Activated T-cell treated with anti-CD3 and anti-CD28 coated beads for 24 hours (primary cell): ENCODE results near the gene CCNO.

ENCODE experiments used
- DNase-seq: peaks from one replicate; pipeline ENCODE4 v3.0.0-alpha.2; 2020; ENCODE audit warnings: low read depth

The CCNO gene

DNA sequence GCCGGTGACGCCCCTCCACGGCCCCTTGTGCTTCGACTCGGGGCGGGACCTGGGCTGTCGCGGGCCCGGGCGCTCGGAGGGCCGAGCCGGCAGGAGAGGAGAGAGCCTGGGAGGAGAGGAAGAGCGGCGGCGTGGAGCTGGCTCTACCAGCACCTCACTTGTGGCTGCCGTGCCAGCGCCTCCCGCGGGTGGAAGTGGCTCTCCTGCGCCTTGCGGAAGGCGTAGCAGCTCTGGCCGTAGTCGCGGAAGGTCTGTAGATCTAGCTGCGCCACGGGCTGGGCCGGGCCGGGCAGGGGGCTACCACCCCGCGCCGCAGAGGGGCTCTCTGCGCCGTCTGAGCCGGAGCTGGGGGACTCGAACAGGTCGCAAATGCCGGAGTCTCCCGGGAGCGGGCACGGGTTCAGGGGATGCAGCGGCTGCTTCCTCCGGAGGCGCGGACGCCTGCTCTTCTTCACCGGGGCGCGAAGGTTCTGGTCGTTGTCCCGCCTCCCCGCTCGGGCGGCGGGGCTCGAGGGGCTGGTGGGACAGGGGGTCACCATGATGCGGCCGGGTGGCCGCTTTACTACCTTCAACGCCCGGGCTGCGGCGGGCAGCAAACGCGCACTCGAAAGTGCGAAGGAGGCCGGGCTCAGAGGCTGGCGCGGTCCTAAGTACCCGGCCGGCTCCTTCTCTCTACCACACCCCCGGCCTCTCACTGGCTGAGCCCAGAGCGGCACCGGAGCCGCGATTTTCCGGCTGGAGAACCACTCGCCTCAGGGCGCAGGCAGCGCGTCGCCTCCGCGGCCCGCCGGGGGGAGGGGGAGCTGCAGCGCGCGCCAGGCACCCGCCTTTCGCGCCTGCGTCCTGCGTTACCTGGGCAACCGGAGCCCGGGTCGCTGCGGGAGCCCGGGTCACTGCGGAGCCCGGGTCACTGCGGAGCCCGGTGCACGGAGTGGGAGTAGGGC lies at the start of gene CCNO:
Gene CCNO (minus strand): TSS at position 624 of the 944 bp plus-strand sequence. CDS start 85 bp downstream, at position 539.
- peak; percentile 50 for DNase-seq

- DNase-seq = no peak
Measured at GRCh38 chr5:55278778-55279177, 45.4 kb upstream of the CCNO start.

DNA sequence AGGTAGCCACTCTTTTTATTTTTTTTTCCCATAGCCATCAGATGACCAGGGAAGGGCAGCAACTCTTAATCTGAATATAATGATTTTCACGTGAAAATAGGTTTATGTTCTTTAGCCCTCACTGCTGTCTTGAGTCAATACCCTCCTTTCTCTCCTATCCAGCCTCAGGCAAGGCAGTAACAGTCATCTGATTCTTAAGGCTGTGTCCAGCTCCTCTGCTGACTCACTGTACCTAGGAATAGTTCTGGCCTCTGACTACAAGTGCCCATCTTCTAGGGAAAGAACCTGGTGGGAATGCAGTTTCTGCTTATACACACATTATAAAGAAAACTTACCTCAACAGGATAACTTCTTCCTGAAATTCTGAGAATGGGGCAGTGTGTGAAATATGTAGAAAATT lies 43.4 kb upstream of the CCNO start:
- no peak for DNase-seq

- DNase-seq = no peak
Measured at GRCh38 chr5:55258339-55258738, 24.9 kb upstream of the CCNO start.

DNA sequence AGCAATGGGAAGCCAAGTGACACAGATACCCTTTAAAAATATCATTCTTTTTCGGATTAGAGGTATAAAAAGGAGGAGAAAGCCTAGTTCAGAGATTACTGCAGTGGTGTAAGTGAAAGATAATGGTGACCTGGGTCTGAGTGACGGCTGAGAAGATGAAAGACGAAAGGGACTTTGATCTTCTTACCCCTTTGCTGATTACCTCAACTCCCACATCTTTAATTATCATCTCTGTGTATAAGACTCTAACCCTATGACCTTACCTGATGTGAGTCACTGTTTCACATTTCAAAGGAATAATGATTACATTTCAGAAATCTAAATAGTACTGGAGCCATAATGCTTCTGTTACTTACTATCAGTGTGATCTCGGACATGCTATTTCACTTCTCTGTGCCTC lies 21.4 kb upstream of the CCNO start:
- DNase-seq = no peak

DNA sequence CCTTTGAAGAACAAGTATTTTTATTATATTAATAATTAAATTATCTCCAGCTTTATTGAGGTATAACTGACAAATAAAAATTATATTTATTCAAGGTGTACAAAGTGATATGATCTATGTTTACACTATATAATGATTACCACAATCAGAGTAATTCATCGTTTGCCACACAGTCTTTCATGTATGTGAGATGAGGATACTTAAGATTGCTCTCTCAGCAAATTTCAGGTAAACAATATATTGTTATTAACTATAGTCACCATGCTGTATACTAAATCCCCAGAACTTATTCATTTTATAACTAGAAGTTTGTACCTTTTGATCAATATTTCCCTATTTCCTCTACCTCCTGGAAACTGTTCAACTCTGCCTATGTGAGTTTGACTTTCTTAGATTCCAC lies 16.7 kb upstream of the CCNO start:
- no peak for DNase-seq

DNA sequence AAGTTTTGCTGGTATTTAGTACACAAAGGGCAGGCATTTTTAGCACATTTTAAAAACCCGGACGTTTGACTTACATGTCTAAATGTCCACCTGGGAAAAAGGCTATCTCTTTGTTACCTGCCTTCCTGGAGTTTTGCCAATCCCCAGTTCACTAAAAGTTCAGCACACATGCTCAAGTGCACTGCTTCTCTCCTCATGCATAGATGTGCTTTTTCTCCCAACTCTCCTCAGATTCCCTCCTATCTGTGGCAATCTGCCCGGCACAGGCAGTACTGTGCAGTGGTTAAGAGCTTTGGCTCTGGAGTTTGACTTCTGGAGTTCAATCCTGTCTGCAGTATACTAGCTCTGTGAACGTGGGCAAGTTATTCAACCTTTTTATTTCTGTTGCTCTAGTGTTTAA lies 8.3 kb upstream of the CCNO start:
- no peak for DNase-seq

- DNase-seq = no peak
Measured at GRCh38 chr5:55236800-55237199, 3.4 kb upstream of the CCNO start.

- DNase-seq = no peak
Measured at GRCh38 chr5:55234121-55234700, 803 bp upstream of the CCNO start.

GRCh38 chr5:55232271-55232984 lies 980 bp downstream of the CCNO start:
- DNase-seq = no peak

GRCh38 chr5:55231919-55232270 lies 1.5 kb downstream of the CCNO start:
- no peak for DNase-seq

DNA sequence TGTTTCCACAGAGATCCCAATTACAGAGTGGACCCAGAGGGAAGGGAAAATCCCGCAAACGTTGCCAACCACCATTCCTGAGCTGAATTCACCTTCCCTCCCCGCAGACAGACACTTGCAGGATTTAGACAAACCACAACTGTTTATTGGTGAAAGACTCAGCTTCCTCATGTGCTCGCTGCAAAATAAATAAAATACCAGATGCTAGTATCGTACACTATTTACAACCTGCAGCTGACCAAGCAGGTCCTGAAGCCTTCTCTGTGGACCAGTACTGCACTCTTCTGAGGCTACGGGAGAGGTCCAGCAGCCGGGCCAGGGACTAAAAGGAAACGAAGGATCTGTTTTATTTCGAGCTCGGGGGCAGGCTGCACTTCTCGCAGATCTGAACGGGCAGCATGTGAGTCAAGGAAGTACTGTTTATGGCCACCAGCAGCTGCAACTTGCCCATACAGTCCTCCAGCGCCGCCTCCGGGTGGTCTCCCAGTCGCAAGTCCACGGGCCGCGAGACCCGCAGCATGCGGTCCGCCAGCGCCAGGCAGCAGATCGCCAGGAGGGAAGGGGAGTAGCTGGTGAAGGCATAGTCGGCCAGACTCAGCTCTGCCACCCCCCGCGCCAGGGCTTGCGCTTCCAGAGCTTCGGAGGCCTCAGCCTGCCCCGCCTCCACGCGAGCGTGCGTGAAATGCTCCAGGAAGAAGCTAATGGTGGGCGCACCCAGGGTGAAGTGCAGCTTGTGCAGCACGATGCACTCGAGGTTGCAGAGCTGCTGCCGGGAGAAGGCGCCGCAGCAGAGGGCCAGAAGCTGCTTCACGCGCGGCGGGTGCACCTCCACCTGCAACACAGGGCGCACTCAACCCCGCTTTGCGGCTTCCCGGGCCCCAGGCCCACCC lies 2.1 kb downstream of the CCNO start:
- DNase-seq = no peak

- no peak for DNase-seq
Measured at GRCh38 chr5:55230086-55230629, 3.2 kb downstream of the CCNO start.

- no peak for DNase-seq
Measured at GRCh38 chr5:55227664-55228430, 5.6 kb downstream of the CCNO start.

DNA sequence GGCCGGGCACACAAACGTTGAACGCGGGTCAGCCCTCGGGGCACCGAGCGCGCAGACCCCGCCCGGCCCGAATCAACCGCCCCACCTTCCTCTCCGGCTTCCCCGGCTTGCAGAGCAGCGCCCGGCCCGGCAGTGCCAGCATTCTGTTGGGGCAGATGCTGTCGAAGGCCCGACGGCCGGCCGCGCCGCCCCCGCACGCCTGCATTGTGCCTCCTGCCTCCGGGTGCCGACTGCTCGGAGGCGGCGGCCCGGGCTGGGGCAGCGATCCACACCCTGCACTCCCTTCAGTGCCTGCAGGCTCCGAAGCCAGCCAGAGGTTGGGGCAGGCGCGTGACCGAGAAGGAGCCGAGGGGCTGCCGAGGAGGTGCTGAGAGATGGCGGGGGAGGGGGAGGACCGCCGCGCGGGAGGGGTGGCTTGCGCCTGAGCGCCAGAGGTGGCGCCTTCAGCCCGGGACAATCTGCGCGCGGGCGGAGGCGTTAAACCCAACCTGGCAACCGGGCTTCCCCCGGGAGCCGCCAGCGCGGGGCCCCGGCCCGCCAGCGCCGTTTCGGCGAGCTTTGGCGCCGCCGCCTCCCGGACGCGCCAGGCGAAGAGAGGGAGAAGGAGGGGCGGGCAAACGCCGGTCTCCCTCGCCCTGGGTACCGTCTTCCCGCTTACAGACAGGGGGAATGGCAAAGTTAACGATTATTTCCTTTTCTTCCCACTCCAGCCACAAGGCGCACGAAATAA lies 6.3 kb downstream of the CCNO start, which contains the start of gene MCIDAS:
Gene MCIDAS (minus strand): TSS at position 382 of the 730 bp plus-strand sequence. CDS start 177 bp downstream, at position 205.
- DNase-seq = peak; percentile 53

- peak; percentile 47 for DNase-seq
Measured at GRCh38 chr5:55226027-55226933, 7.1 kb downstream of the CCNO start.

DNA sequence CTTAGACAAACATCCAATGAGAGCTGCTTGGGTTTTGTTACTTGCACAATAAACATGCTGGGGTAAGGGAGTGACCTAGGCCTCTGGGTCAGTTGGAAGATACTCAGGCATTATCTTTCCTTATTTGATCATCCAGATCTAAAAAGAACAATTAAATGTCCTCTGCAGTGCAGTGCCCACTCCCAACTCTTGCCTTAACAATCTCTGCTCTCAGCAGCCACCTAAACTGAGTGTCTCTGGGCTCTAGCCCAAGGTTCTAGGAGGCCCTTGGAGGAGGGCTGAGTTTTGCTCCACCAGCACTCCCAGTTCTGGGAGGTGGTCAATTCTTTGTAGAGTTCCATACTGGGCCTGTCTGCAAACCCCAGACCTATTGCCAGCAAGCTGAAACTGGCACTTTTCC lies 8.1 kb downstream of the CCNO start:
- DNase-seq = no peak

GRCh38 chr5:55223812-55224240 lies 9.6 kb downstream of the CCNO start:
- no peak for DNase-seq
